WI38 (cell line): Measurements from ENCODE around the gene XPA.

ENCODE experiments used
- H3K4me3 ChIP-seq: 2 replicates; pipeline ENCODE4 v1.5.1; 2011; ENCODE audit warnings: low read depth, mild to moderate bottlenecking, control low read depth, low read length
- TF ChIP-seq, protein P1 (sequence below): IDR thresholded peaks from 2 replicates; pipeline ENCODE4 v1.5.1; 2012; ENCODE audit warnings: low read depth, mild to moderate bottlenecking, control low read depth, low read length

The XPA gene

DNA sequence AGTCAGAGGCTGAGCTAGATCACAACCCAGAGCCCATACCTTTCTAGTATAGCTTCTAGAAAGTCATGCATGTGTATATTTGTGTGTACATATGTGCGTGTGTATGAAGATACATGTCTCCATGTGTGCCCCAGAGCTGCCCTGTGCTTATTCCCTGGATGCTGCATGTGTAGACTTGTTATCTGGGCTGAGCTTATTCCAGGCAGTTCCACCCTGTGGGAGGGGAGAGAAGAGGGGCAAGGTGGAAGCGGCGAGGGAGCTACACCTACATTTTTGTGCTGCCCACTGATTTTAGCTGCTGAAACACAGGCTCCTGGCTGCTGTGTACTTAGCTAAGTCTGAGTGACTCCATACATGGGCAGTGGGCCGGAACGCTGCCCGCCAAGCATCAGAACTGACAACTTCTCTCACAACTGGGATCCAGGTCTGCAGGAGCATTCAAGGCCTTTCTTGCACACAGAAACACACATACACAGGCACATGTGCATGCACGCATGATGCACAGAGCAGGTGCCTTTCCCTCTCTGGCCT, 38.0 kb upstream of the XPA start:
- TF ChIP-seq, protein P1, sequence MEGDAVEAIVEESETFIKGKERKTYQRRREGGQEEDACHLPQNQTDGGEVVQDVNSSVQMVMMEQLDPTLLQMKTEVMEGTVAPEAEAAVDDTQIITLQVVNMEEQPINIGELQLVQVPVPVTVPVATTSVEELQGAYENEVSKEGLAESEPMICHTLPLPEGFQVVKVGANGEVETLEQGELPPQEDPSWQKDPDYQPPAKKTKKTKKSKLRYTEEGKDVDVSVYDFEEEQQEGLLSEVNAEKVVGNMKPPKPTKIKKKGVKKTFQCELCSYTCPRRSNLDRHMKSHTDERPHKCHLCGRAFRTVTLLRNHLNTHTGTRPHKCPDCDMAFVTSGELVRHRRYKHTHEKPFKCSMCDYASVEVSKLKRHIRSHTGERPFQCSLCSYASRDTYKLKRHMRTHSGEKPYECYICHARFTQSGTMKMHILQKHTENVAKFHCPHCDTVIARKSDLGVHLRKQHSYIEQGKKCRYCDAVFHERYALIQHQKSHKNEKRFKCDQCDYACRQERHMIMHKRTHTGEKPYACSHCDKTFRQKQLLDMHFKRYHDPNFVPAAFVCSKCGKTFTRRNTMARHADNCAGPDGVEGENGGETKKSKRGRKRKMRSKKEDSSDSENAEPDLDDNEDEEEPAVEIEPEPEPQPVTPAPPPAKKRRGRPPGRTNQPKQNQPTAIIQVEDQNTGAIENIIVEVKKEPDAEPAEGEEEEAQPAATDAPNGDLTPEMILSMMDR = no peak
- no peak overlapping the region for H3K4me3 ChIP-seq

DNA sequence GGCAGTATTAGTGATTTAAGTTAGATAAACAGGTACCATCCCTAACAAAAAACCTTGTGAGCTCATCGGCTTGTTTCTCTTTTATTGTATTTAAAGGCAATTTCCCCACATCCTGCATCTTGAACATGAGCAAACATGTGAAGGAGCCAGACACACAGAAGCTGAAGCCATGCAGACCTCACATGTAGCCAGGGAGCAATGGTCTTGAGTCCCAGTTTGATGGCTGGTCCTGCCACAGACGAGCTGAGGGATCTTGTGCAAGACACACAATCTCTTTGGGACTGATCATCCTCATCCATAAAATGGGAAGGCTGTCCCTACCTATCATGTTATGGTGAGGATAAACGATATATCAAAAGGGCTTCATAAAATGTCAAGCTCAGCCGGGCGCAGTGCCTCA, 29.6 kb upstream of the XPA start:
- TF ChIP-seq, protein P1 = no peak
- H3K4me3 ChIP-seq = no peak overlapping the region

- H3K4me3 ChIP-seq = no peak overlapping the region
- TF ChIP-seq, protein P1 = no peak
Observed at GRCh38 chr9:97723819-97724218, 26.7 kb upstream of the XPA start.

GRCh38 chr9:97722331-97722730, 25.2 kb upstream of the XPA start:
- no peak overlapping the region for H3K4me3 ChIP-seq
- TF ChIP-seq, protein P1 = no peak

GRCh38 chr9:97721396-97721795, 24.3 kb upstream of the XPA start:
- TF ChIP-seq, protein P1 = no peak

DNA sequence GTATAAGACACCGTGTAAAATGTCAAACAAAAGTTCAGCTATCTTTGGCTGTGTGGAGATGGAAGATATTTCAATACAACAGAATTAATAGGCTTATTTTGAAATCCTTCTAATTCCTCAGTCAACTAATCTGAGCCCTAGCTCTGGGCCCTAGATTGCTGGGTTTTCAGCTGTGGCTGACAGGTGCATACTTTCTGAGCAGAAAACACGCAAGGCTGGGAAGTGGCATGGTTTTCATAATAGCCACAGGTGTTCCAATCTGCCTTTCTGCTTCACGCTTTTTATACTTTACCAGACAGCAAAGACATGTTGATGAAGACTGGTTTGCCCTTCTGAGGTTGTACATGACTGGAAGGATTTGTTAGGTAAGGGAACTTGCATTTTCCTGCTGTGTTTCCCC, 20.7 kb upstream of the XPA start:
- TF ChIP-seq, protein P1 = no peak
- no peak overlapping the region for H3K4me3 ChIP-seq

More at GRCh38 chr9:97721396-97721795, 24.3 kb upstream of the XPA start:
- H3K4me3 ChIP-seq = no peak overlapping the region

DNA sequence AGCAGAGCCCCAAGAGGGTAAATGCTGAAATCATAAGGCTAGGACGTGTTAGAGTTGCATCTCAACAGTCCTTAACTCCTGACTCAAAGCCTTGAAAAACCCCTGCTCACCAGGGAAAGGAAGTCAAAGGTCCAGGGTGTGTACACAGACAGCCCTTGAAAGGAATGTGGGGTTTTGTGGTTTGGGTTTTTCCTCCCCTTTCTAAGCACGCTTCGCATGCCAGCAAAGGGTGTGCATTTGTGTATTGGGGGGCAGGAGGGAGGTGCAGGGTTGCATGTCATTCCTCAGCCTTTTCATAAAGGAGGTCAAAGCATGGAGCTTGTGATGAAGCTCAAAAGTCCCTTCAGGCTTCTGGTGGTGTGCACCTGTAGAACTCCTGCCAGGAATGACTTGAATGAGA, 17.3 kb upstream of the XPA start:
- H3K4me3 ChIP-seq = no peak overlapping the region
- TF ChIP-seq, protein P1 = no peak
